HepG2 (cell line): ENCODE measurements around the gene DNAJC15. TPM values are rescaled to one million over a fixed set of nuclear protein-coding genes. Genes with fewer than 3 reads are reported as not detected.

ENCODE experiments used
- GABPA ChIP-seq, 2 experiments: IDR thresholded peaks; 2 replicates each; pipeline ENCODE4 v1.6.1; 2011 to 2016; ENCODE audit warnings: low read depth in 2 of 2, low read length in 1 of 2, missing biosample characterization in 1 of 2, missing genetic modification characterization in 1 of 2
- GATAD2A ChIP-seq: IDR thresholded peaks from 2 replicates; pipeline ENCODE4 v1.6.1; 2016
- KAT7 ChIP-seq: IDR thresholded peaks from 2 replicates; pipeline ENCODE4 v1.6.1; 2018; ENCODE audit warnings: borderline replicate concordance, missing compliant biosample characterization
- MAF1 ChIP-seq: sonication (generic); formaldehyde crosslinking; IDR thresholded peaks from 2 replicates; pipeline ENCODE4 v1.5.0; 2020; ENCODE audit warnings: missing genetic modification reagents, borderline replicate concordance
- MAFF ChIP-seq: IDR thresholded peaks from 2 replicates; pipeline ENCODE4 v1.6.1; 2011; ENCODE audit warnings: low read depth, low read length, improper control_type of control experiment
- MED8 ChIP-seq: sonication (generic); formaldehyde crosslinking; IDR thresholded peaks from 2 replicates; pipeline ENCODE4 v1.8.1; 2023; ENCODE audit warnings: mild to moderate bottlenecking, missing genetic modification reagents; ENCODE audit not compliant: insufficient replicate concordance
- NFE2 ChIP-seq: sonication (generic); formaldehyde crosslinking; IDR thresholded peaks from 2 replicates; pipeline ENCODE4 v1.4.0; 2020; ENCODE audit warnings: missing genetic modification reagents
- NPAS2 ChIP-seq: sonication (generic); formaldehyde crosslinking; IDR thresholded peaks from 2 replicates; pipeline ENCODE4 v1.8.0; 2022; ENCODE audit warnings: mild to moderate bottlenecking, missing genetic modification reagents, borderline replicate concordance
- NR2F6 ChIP-seq, 2 experiments: IDR thresholded peaks; 2 replicates each; pipeline ENCODE4 v1.6.1; 2016; ENCODE audit warnings: antibody characterized with exemption in 1 of 2, mild to moderate bottlenecking in 1 of 2
- RELA ChIP-seq: sonication (generic); formaldehyde crosslinking; IDR thresholded peaks from 2 replicates; pipeline ENCODE4 v1.4.0; 2020; ENCODE audit warnings: missing genetic modification reagents
- SMARCC2 ChIP-seq: fragments of 450-650 bp; IDR thresholded peaks from 2 replicates; pipeline ENCODE4 v1.6.1; 2017; ENCODE audit warnings: antibody characterized with exemption, mild to moderate bottlenecking
- SNAPC2 ChIP-seq: sonication (generic); formaldehyde crosslinking; IDR thresholded peaks from 2 replicates; pipeline ENCODE4 v1.8.1; 2022; ENCODE audit warnings: mild to moderate bottlenecking, missing genetic modification reagents
- TEAD3 ChIP-seq: optimal IDR thresholded peaks from 2 replicates; pipeline ENCODE3; 2016; ENCODE audit warnings: borderline replicate concordance
- ZNF614 ChIP-seq: IDR thresholded peaks from 2 replicates; pipeline ENCODE4 v1.6.1; 2018; ENCODE audit warnings: missing biosample characterization, missing genetic modification reagents, inconsistent platforms, borderline replicate concordance
- ZNF75D ChIP-seq: sonication (generic); formaldehyde crosslinking; IDR thresholded peaks from 2 replicates; pipeline ENCODE4 v1.8.1; 2023; ENCODE audit warnings: missing genetic modification reagents, mild to moderate bottlenecking, borderline replicate concordance
- ZNF768 ChIP-seq: sonication (generic); formaldehyde crosslinking; IDR thresholded peaks from 2 replicates; pipeline ENCODE4 v1.4.0; 2020; ENCODE audit warnings: missing genetic modification reagents
- polyA plus RNA-seq, 8 experiments: library from polyadenylated mRNA; depleted of rRNA in 3 of 8; stranded (reverse) in 7 of 8; unstranded in 1 of 8; fragments of >200 nt; fragmentation: Illumina TruSeq in 4 of 8; extraction: Trizol in 4 of 8; gene quantifications; 2 replicates each; pipeline versions ENCODE4 v1.2.1 to v1.2.3, GENCODE V29; 2011 to 2016; ENCODE audit warnings: low read depth in 4 of 8, missing spikeins in 1 of 8, mixed read lengths in 1 of 8; ENCODE audit not compliant: insufficient read depth in 1 of 8
- total RNA-seq, 5 experiments: library from RNA; depleted of rRNA; stranded (reverse); fragments of >200 nt; fragmentation: Illumina TruSeq; extraction: Trizol; gene quantifications; 2 replicates each; pipeline ENCODE4 v1.2.3, GENCODE V29; 2016; ENCODE audit warnings: low read depth in 1 of 5
- TF ChIP-seq, protein P1 (sequence below): sonication (generic); formaldehyde crosslinking; IDR thresholded peaks from 2 replicates; pipeline ENCODE4 v1.4.0; 2020; ENCODE audit warnings: mild to moderate bottlenecking, missing genetic modification reagents
- TF ChIP-seq, protein P2 (sequence below): sonication (generic); formaldehyde crosslinking; conservative IDR thresholded peaks from 2 replicates; pipeline ENCODE4 v1.8.0; 2022; ENCODE audit warnings: mild to moderate bottlenecking, moderate library complexity, missing genetic modification reagents
- TF ChIP-seq, protein P3 (sequence below): sonication (generic); formaldehyde crosslinking; IDR thresholded peaks from 2 replicates; pipeline ENCODE4 v1.5.0; 2020; ENCODE audit warnings: missing genetic modification reagents, mild to moderate bottlenecking, borderline replicate concordance

DNAJC15 gene
- total and polyA plus RNA-seq, 2 of the 13 experiments (the other 11 are each of a cell fraction or from before 2014, with no cell fraction given): 23.0 to 31.9 TPM

DNA sequence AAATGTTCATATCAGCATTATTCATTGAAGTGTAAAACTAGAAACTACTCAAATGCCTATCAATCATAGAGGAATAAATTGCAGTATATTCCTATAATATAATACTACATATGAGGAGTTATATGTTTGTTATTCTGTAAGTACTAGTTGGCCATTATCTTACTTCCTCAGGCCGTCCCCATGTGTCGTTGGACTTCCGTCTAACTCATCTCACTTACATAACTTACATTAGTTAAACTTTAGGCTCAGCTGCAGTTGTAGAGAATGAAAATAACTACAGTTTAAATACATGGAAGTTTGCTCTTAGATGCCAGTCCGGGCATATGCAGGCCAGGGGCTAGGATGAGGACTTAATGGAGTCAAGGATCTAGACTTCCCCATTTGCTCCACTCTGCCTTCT, 22.7 kb upstream of the DNAJC15 start (continued):
- TF ChIP-seq, protein P1, sequence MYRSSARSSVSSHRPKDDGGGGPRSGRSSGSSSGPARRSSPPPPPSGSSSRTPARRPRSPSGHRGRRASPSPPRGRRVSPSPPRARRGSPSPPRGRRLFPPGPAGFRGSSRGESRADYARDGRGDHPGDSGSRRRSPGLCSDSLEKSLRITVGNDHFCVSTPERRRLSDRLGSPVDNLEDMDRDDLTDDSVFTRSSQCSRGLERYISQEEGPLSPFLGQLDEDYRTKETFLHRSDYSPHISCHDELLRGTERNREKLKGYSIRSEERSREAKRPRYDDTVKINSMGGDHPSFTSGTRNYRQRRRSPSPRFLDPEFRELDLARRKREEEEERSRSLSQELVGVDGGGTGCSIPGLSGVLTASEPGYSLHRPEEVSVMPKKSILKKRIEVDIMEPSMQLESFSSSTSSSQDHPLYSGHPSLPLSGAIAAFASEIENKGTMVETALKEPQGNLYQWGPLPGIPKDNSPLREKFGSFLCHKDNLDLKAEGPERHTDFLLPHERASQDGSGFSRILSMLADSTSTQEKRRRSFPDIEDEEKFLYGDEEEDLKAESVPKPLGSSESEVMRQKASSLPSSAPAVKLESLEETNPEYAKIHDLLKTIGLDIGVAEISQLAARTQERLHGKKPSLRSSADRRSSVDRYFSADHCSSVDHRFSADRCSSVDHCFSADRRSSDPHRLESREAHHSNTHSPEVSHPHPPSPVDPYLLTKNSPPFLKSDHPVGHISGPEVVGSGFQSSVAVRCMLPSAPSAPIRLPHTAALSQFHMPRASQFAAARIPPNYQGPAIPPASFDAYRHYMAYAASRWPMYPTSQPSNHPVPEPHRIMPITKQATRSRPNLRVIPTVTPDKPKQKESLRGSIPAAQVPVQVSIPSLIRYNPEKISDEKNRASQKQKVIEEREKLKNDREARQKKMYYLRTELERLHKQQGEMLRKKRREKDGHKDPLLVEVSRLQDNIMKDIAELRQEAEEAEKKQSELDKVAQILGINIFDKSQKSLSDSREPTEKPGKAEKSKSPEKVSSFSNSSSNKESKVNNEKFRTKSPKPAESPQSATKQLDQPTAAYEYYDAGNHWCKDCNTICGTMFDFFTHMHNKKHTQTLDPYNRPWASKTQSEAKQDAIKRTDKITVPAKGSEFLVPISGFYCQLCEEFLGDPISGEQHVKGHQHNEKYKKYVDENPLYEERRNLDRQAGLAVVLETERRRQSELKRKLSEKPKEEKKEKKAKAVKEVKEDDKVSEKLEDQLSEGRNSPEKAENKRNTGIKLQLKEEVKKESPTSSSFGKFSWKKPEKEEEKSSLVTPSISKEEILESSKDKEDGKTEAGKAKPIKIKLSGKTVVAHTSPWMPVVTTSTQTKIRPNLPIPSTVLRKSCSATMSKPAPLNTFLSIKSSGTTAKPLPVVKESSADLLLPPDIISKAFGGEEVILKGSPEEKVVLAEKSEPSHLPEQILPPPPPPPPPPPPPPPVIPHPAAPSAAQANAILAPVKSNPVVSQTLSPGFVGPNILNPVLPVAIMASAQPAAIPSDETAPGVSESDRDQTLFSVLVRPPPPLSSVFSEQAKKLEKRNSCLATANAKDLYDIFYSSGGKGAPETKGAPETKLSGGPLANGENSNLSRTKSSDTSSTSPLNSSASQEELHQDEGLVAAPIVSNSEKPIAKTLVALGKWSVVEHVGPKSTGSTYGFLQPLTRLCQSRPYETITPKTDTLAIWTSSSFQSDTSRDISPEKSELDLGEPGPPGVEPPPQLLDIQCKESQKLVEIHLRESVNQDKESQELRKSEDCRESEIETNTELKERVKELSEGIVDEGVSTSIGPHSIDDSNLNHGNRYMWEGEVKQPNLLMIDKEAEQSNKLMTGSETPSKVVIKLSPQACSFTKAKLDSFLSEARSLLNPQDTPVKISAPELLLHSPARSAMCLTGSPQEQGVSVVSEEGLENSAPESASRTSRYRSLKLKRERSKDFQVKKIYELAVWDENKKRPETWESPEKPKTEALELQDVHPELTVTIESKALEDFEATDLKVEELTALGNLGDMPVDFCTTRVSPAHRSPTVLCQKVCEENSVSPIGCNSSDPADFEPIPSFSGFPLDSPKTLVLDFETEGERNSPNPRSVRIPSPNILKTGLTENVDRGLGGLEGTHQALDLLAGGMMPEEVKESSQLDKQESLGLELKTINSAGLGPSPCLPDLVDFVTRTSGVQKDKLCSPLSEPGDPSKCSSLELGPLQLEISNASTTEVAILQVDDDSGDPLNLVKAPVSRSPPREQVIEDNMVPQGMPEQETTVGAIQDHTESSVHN (CRISPR knock-in tag): no peak
- TF ChIP-seq, protein P2, sequence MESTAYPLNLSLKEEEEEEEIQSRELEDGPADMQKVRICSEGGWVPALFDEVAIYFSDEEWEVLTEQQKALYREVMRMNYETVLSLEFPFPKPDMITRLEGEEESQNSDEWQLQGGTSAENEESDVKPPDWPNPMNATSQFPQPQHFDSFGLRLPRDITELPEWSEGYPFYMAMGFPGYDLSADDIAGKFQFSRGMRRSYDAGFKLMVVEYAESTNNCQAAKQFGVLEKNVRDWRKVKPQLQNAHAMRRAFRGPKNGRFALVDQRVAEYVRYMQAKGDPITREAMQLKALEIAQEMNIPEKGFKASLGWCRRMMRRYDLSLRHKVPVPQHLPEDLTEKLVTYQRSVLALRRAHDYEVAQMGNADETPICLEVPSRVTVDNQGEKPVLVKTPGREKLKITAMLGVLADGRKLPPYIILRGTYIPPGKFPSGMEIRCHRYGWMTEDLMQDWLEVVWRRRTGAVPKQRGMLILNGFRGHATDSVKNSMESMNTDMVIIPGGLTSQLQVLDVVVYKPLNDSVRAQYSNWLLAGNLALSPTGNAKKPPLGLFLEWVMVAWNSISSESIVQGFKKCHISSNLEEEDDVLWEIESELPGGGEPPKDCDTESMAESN: no peak
- TF ChIP-seq MAF1 (CRISPR knock-in tag) (no peak), MAFF (peak; percentile 21; the same call in 1 of the 2 replicates), ZNF75D (no peak), NPAS2 (no peak), ZNF768 (CRISPR knock-in tag) (no peak), MED8 (no peak), GATAD2A (CRISPR knock-in tag) (no peak), SNAPC2 (CRISPR knock-in tag) (no peak), ZNF614 (no peak), KAT7 (CRISPR knock-in tag) (no peak), SMARCC2 (no peak), NR2F6 (IDR thresholded peaks at IDR 0.05) (no peak), NR2F6 (CRISPR knock-in tag; IDR thresholded peaks at IDR 0.05) (no peak), NFE2 (CRISPR knock-in tag) (no peak), TEAD3 (CRISPR knock-in tag) (no peak), GABPA (IDR thresholded peaks at IDR 0.05; ENCODE audit: low read depth, low read length) (no peak), GABPA (CRISPR knock-in tag; IDR thresholded peaks at IDR 0.05; ENCODE audit: low read depth) (peak; percentile 32; the same call in 1 of the 2 replicates), RELA (no peak)
- TF ChIP-seq, protein P3, sequence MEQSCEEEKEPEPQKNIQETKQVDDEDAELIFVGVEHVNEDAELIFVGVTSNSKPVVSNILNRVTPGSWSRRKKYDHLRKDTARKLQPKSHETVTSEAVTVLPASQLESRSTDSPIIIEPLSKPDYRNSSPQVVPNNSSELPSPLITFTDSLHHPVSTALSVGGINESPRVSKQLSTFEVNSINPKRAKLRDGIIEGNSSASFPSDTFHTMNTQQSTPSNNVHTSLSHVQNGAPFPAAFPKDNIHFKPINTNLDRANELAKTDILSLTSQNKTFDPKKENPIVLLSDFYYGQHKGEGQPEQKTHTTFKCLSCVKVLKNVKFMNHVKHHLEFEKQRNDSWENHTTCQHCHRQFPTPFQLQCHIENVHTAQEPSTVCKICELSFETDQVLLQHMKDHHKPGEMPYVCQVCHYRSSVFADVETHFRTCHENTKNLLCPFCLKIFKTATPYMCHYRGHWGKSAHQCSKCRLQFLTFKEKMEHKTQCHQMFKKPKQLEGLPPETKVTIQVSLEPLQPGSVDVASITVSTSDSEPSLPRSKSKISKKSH: no peak
